NCI-H2107 treated with DMSO at 0.1 percent for 48 hours (cell line): Measurements from ENCODE around the gene PIM2.
"Not testable (repeated sequence)": the region's sequence is repeated elsewhere in the genome, so short reads cannot be mapped to it uniquely, and the experiment has no call there.

Experiments used
- DNase-seq: peaks from one replicate; lab custom pipeline; 2025; ENCODE audit not compliant: unreplicated experiment; lab: John Stamatoyannopoulos, UW

PIM2 gene

GRCh38 chrX:48876944-48877343 lies 41.9 kb downstream of the PIM2 start:
- DNase-seq, result not testable (repeated sequence)

DNA sequence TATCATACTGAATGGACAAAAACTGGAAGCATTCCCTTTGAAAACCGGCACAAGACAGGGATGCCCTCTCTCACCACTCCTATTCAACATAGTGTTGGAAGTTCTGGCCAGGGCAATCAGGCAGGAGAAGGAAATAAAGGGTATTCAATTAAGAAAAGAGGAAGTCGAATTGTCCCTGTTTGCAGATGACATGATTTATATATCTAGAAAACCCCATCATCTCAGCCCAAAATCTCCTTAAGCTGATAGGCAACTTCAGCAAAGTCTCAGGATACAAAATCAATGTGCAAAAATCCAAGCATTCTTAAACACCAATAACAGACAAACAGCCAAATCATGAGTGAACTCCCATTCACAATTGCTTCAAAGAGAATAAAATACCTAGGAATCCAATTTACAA lies 46.8 kb downstream of the PIM2 start:
- DNase-seq, result not testable (repeated sequence)

DNA sequence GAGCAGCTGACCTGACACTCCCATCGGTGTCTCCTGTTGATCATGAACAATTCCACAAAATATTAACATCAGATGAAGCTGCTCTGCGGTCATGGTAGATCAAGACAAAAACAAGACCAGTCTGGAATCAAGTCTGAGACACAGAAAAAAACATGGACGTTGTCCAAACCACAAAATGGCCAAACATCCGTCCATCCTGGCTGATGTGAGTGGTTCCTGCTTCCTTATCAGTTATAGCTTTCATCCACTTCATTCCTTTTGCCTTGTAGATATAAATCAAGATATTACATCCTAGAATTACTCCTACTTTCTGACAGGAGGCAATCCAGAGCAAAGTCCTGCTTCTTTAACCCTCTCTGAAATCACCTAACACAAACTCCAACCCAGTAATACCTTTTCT lies 54.6 kb downstream of the PIM2 start:
- DNase-seq, result no peak
